ENCODE results near the gene CLIC3. TPM values are rescaled to one million over a fixed set of nuclear protein-coding genes. Genes with fewer than 3 reads are reported as not detected.

The CLIC3 gene, protein sequence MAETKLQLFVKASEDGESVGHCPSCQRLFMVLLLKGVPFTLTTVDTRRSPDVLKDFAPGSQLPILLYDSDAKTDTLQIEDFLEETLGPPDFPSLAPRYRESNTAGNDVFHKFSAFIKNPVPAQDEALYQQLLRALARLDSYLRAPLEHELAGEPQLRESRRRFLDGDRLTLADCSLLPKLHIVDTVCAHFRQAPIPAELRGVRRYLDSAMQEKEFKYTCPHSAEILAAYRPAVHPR
- 2.3 to 5.7 TPM (median 4.6 TPM) in 5 replicates for total RNA-seq (2022; extraction: Qiagen RNA extraction)

DNA sequence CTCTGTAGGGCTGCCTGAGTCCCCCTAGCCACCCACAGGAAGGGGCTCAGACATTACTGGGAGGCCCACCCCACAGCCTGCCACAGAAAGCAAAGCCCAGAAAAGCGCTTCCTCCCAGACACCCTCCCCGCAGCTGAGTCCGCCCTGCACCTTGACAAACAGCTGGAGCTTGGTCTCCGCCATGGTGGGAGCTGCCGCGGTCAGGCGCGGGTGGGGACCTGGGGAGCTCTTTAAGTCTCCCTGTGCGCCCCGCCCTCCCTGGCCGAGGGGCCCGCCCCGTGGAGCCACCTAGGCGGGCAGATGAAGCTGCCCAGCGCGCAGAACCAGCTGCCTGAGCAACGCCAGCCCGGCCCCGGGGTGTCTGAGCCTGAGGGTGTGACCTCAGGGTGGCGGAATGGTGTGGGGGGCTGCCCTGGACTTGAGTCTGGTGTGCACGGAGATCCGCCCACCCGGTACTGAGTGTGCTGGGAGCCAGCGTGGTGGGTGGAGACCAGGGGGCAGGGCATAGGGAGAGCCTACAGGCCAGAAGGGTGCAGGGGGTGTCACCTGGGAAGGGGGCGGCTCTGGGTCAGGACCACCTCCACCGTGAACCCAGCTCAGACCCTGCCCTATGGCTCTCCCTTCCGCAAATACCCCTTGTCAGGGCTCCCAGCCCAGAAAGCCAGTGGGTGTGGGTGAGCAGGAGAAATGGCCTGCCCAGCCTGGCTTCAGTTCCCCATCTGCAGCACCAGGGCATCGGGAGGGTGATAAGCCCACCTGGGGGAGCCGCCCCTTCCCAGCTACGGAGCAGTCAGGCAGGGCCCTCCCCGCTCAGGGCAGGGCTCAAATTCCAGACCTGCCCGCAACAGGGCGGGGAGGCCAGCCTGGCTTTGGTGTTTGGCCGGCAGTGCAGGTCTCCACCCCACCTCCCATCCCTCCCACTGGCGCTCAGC is at the start of gene CLIC3:
CLIC3 (minus strand) TSS at position 208 of the 932 bp plus-strand sequence; CDS start at position 183, 25 bp downstream.

DNA sequence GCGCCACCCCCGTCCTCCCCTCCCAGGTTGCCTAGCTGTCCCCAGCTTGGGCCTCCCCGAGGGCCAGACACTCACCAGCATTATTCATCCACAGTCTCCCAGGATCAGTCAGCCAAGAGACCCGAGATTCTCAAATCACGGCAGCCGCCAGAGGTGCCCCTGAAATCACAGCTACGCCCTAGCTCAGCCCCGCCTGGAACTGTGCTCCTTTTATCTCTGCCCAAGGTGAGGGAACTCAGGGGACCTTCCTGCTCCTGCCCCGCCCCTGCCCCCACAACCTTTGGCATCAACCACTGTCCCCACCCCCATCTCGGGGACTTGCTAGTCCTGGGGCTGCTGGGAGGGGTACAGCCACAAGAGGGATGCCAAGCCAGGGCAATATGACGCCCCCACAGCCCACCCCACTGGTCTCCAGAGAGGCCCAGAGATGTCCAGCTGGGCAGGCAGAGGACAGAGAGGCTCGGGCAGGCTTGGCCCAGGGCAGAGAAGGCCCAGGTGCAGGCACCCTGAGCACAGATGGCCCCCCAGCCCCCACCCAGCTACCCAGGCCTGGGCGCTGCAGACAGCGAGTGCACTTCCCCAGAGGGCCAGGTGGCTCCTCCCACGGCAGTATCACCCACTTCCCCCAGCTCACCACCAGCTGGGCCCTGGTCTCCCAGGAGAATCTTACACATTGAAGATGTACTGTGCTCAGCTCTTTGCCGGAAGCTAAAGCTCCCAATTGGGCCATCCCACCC is 35.7 kb upstream of the CLIC3 start, which contains the start of gene FUT7:
FUT7 (minus strand) TSS at position 185 of the 737 bp plus-strand sequence; CDS start at position 88, 97 bp downstream.

DNA sequence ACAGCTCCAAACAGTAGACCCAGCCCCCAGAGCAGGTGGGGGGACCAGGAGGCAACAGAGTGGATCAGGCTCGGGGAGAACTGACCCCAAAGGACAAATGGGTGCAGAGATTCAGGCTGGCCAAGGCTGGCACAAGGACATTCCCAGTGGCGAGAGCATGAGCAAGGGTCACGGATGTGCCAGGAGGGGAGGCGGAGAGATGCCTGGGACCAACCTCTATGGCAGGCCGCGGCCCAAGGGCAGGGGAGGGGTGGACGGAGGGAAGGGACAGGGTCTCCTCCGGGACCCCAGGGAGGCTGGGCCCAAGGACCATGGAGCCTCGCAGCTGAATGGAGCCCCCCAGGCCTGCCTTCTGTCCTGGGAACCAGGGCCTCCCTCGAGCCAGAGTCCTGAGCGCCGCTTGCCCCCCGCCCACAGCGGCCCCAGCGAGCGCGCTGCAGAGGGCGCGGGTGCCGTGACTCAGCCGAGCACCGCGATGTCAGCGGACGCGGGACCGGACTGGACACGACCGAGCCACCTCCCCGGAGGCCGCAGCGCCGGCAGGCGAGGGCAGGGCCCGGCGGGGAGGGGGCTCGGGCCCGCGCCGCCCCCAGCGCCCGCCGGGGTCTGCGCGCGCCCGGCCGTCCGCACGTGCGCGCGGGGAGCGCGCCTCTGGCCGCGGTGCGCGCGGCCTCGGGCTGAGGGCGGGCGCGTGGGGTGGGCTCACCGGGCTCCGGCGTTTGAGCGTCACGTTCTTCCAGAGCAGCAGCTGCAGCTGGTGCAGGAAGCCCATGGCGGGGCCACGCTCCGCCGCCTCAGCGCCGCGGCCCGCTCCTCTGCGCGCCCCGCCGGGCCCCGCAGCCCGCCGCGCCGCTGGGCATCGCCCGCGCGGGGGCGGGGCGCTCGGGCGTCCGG is 31.2 kb upstream of the CLIC3 start, which contains the start of gene ABCA2:
ABCA2 (minus strand) TSS at position 869 of the 894 bp plus-strand sequence; CDS start at position 772, 97 bp downstream.

DNA sequence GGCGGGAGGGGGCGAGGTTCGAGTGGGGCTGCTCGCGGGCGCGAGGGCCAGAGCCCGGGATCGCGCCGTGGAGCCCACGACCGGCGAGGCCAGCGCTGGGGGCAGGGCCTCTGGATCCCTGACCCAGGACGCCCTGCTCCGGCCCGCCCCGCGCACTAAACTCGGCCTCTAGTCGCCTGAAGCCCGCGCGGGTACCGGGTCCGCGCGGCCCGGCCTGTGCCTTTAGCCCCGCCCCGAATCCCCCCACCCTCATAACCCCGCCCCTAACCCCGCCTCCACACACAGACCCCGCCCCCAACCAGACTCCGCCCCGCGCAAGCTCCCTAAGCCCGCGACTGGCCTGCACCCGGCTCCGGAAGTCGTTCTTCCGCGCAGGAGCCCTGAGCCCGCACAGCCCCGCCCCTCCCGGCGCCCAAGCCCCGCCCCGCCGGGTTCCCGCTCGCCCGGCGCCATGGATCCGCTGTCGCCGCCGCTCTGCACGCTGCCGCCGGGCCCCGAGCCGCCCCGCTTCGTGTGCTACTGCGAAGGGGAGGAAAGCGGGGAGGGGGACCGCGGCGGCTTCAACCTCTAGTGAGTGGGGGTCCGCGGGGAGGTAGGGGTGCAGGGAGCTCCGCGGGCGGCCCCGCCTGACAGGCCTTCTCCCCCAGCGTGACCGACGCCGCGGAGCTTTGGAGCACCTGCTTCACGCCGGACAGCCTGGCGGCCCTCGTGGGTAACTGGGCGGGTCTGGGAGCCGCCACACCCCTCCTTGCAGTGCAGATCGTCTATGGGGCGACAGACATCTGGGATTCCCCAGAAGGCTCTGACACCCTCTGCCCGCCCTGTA is 4.2 kb downstream of the CLIC3 start, which contains the start of gene PAXX:
PAXX (plus strand) TSS at position 430 of the 826 bp plus-strand sequence; CDS start at position 452, 22 bp downstream.

GRCh38 chr9:136982232-136983051 is 13.9 kb downstream of the CLIC3 start, which contains the start of gene LCNL1:
Gene LCNL1, plus strand, starts transcription at chr9:136982993. Its CDS starts 594 bp downstream, at chr9:136983587.

DNA sequence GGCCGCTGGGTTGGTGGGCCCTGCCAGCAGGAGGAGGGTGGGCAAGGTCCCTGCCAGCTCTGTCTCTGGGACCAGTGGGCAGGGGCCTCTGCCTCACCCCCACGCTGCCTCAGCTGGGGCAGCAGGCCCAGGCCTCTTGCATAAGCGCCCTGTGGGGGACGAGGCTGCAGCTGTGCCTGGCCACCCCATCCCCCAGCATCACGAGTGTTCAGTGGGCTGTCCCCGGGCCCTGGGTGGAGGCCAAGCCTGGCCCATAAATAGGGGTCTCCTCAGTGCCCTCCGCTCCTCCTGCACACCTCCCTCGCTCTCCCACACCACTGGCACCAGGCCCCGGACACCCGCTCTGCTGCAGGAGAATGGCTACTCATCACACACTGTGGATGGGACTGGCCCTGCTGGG is 19.1 kb downstream of the CLIC3 start, which contains the start of gene PTGDS:
PTGDS (plus strand) TSS at position 282 of the 400 bp plus-strand sequence; CDS start at position 357, 75 bp downstream.

GRCh38 chr9:136951541-136952320 is 44.6 kb downstream of the CLIC3 start, which contains the start of gene LCN12:
Gene LCN12, plus strand, starts transcription at chr9:136952273. Its CDS starts 55 bp downstream, at chr9:136952328.

Other genes starting within 250 kb of the CLIC3 start
- not detected in 5 replicates for gene LCN6, start 248.0 kb downstream of the CLIC3 start, total RNA-seq (2022; extraction: Qiagen RNA extraction)
- gene LCN8, start 238.3 kb downstream of the CLIC3 start, total RNA-seq (2022; extraction: Qiagen RNA extraction): not detected in 5 replicates
- gene LCN15, start 232.1 kb downstream of the CLIC3 start, total RNA-seq (2022; extraction: Qiagen RNA extraction): 0.03 to 0.13 TPM in 2 of 5 replicates, not detected in the others
- gene TMEM141, start 205.2 kb downstream of the CLIC3 start, total RNA-seq (2022; extraction: Qiagen RNA extraction): 60.3 to 79.3 TPM (median 78.5 TPM) in 5 replicates
- gene CCDC183, start 200.2 kb downstream of the CLIC3 start, total RNA-seq (2022; extraction: Qiagen RNA extraction): 0.18 to 0.63 TPM (median 0.44 TPM) in 5 replicates
- gene RABL6, start 188.6 kb downstream of the CLIC3 start, total RNA-seq (2022; extraction: Qiagen RNA extraction): 67.0 to 82.1 TPM (median 78.1 TPM) in 5 replicates
- 3.4 to 4.3 TPM (median 4.0 TPM) in 5 replicates for gene AJM1, start 154.1 kb downstream of the CLIC3 start, total RNA-seq (2022; extraction: Qiagen RNA extraction)
- 221 to 341 TPM (median 305 TPM) in 5 replicates for gene PHPT1, start 147.2 kb downstream of the CLIC3 start, total RNA-seq (2022; extraction: Qiagen RNA extraction)
- 2.6 to 4.2 TPM (median 4.0 TPM) in 5 replicates for gene MAMDC4, start 144.2 kb downstream of the CLIC3 start, total RNA-seq (2022; extraction: Qiagen RNA extraction)
- 387 to 521 TPM (median 446 TPM) in 5 replicates for gene EDF1, start 130.3 kb downstream of the CLIC3 start, total RNA-seq (2022; extraction: Qiagen RNA extraction)
- 43.3 to 61.4 TPM (median 48.8 TPM) in 5 replicates for gene TRAF2, start 110.1 kb downstream of the CLIC3 start, total RNA-seq (2022; extraction: Qiagen RNA extraction)
- 71.5 to 97.8 TPM (median 91.7 TPM) in 5 replicates for gene FBXW5, start 51.8 kb downstream of the CLIC3 start, total RNA-seq (2022; extraction: Qiagen RNA extraction)
- 0.62 to 1.7 TPM (median 1.2 TPM) in 5 replicates for gene C8G, start 51.3 kb downstream of the CLIC3 start, total RNA-seq (2022; extraction: Qiagen RNA extraction)
- gene LCN12, start 44.3 kb downstream of the CLIC3 start, total RNA-seq (2022; extraction: Qiagen RNA extraction): 0.46 to 1.6 TPM (median 1.2 TPM) in 5 replicates
- gene PTGDS, start 19.1 kb downstream of the CLIC3 start, total RNA-seq (2022; extraction: Qiagen RNA extraction): 0.55 to 0.77 TPM (median 0.67 TPM) in 5 replicates
- gene LCNL1, start 13.6 kb downstream of the CLIC3 start, total RNA-seq (2022; extraction: Qiagen RNA extraction): 0.08 to 0.16 TPM (median 0.13 TPM) in 5 replicates
- gene PAXX, start 4.1 kb downstream of the CLIC3 start, total RNA-seq (2022; extraction: Qiagen RNA extraction): 46.7 to 85.5 TPM (median 74.2 TPM) in 5 replicates
- gene ABCA2, start 31.7 kb upstream of the CLIC3 start, total RNA-seq (2022; extraction: Qiagen RNA extraction): 22.8 to 26.7 TPM (median 24.4 TPM) in 5 replicates
- gene FUT7, start 35.5 kb upstream of the CLIC3 start, total RNA-seq (2022; extraction: Qiagen RNA extraction): 0.05 to 0.08 TPM (median 0.06 TPM) in 4 of 5 replicates, not detected in the other
- 44.0 to 83.3 TPM (median 79.5 TPM) in 5 replicates for gene NPDC1, start 49.6 kb upstream of the CLIC3 start, total RNA-seq (2022; extraction: Qiagen RNA extraction)
- gene ENTPD2, start 57.5 kb upstream of the CLIC3 start, total RNA-seq (2022; extraction: Qiagen RNA extraction): 3.3 to 4.5 TPM (median 3.5 TPM) in 5 replicates
- gene SAPCD2, start 74.0 kb upstream of the CLIC3 start, total RNA-seq (2022; extraction: Qiagen RNA extraction): 17.6 to 24.7 TPM (median 21.7 TPM) in 5 replicates
- gene UAP1L1, start 80.9 kb upstream of the CLIC3 start, total RNA-seq (2022; extraction: Qiagen RNA extraction): 10.8 to 13.9 TPM (median 11.0 TPM) in 5 replicates
- gene MAN1B1, start 90.4 kb upstream of the CLIC3 start, total RNA-seq (2022; extraction: Qiagen RNA extraction): 48.0 to 53.7 TPM (median 49.8 TPM) in 5 replicates
- 70.6 to 111 TPM (median 110 TPM) in 5 replicates for gene DPP7, start 118.2 kb upstream of the CLIC3 start, total RNA-seq (2022; extraction: Qiagen RNA extraction)
- gene GRIN1, start 142.6 kb upstream of the CLIC3 start, total RNA-seq (2022; extraction: Qiagen RNA extraction): 0.22 to 0.66 TPM (median 0.45 TPM) in 5 replicates
- 0.41 to 1.7 TPM (median 0.93 TPM) in 5 replicates for gene LRRC26, start 173.5 kb upstream of the CLIC3 start, total RNA-seq (2022; extraction: Qiagen RNA extraction)
- not detected in 5 replicates for gene TMEM210, start 175.5 kb upstream of the CLIC3 start, total RNA-seq (2022; extraction: Qiagen RNA extraction)
- 26.9 to 35.9 TPM (median 31.9 TPM) in 5 replicates for gene ANAPC2, start 192.0 kb upstream of the CLIC3 start, total RNA-seq (2022; extraction: Qiagen RNA extraction)
- gene SSNA1, start 192.1 kb upstream of the CLIC3 start, total RNA-seq (2022; extraction: Qiagen RNA extraction): 92.8 to 153 TPM (median 142 TPM) in 5 replicates
- gene TPRN, start 204.2 kb upstream of the CLIC3 start, total RNA-seq (2022; extraction: Qiagen RNA extraction): 9.2 to 11.6 TPM (median 10.2 TPM) in 5 replicates
- 35.3 to 45.9 TPM (median 45.0 TPM) in 5 replicates for gene TMEM203, start 209.1 kb upstream of the CLIC3 start, total RNA-seq (2022; extraction: Qiagen RNA extraction)
- 14.8 to 16.5 TPM (median 15.2 TPM) in 5 replicates for gene NDOR1, start 209.1 kb upstream of the CLIC3 start, total RNA-seq (2022; extraction: Qiagen RNA extraction)
- 1.2 to 1.9 TPM (median 1.7 TPM) in 5 replicates for gene RNF208, start 225.7 kb upstream of the CLIC3 start, total RNA-seq (2022; extraction: Qiagen RNA extraction)
- gene CYSRT1, start 228.6 kb upstream of the CLIC3 start, total RNA-seq (2022; extraction: Qiagen RNA extraction): 3.0 to 5.5 TPM (median 4.2 TPM) in 5 replicates
- gene RNF224, start 230.9 kb upstream of the CLIC3 start, total RNA-seq (2022; extraction: Qiagen RNA extraction): 0.07 to 0.24 TPM (median 0.14 TPM) in 5 replicates
- 0.05 to 0.16 TPM (median 0.07 TPM) in 4 of 5 replicates, not detected in the other for gene SLC34A3, start 234.3 kb upstream of the CLIC3 start, total RNA-seq (2022; extraction: Qiagen RNA extraction)
- gene TUBB4B, start 244.7 kb upstream of the CLIC3 start, total RNA-seq (2022; extraction: Qiagen RNA extraction): 681 to 782 TPM (median 752 TPM) in 5 replicates

All from A549 treated with Hydrocortisone at 1 μM for 4 hours (cell line).